ENCODE data around the gene SHQ1. TPM values are rescaled to one million over a fixed set of nuclear protein-coding genes. Genes with fewer than 3 reads are reported as not detected.

Gene SHQ1
- total RNA-seq (2014; rRNA removed; shearing (Covaris generic); ENCODE audit: low replicate concordance) = 17.7 and 32.4 TPM in 2 replicates

GRCh38 chr3:72847751-72848702, at the start of gene SHQ1:
Gene SHQ1 (minus strand): TSS chr3:72848445. CDS start chr3:72848340, 105 bp downstream.
- Histone ChIP-seq H3K4me3 (peak within 1 kb of the TSS; percentile 73), H3K36me3 (no peaks in the 10 kb centered on the region), H3K9me3 (no peaks in the 10 kb centered on the region), H3K27me3 (no peaks in the 10 kb centered on the region)
- peak; percentile 89 for DNase-seq

GRCh38 chr3:72897758-72898007, 49.4 kb upstream of the SHQ1 start:
- no peak for DNase-seq
- Histone ChIP-seq H3K9me3 (no peaks in the 10 kb centered on the region), H3K4me3 (no peak overlapping the region), H3K36me3 (no peaks in the 10 kb centered on the region), H3K27me3 (no peaks in the 10 kb centered on the region)

GRCh38 chr3:72896996-72897757, 48.9 kb upstream of the SHQ1 start:
- H3K36me3 ChIP-seq = no peaks in the 10 kb centered on the region
- no peak overlapping the region for H3K4me3 ChIP-seq
- H3K9me3 ChIP-seq = no peaks in the 10 kb centered on the region
- no peaks in the 10 kb centered on the region for H3K27me3 ChIP-seq
- DNase-seq = no peak

- Histone ChIP-seq H3K9me3 (no peaks in the 10 kb centered on the region), H3K27me3 (no peaks in the 10 kb centered on the region), H3K36me3 (no peaks in the 10 kb centered on the region), H3K4me3 (no peak overlapping the region)
- DNase-seq = no peak
Measured at GRCh38 chr3:72894976-72895552, 46.8 kb upstream of the SHQ1 start.

- no peak for DNase-seq
- no peak overlapping the region for H3K4me3 ChIP-seq
- no peaks in the 10 kb centered on the region for H3K9me3 ChIP-seq
- H3K36me3 ChIP-seq = no peaks in the 10 kb centered on the region
- no peaks in the 10 kb centered on the region; the same call in 1 of the 2 replicates for H3K27me3 ChIP-seq
Measured at GRCh38 chr3:72892870-72893269, 44.6 kb upstream of the SHQ1 start.

GRCh38 chr3:72892081-72892775, 44.0 kb upstream of the SHQ1 start:
- Histone ChIP-seq H3K4me3 (no peak overlapping the region), H3K9me3 (no peaks in the 10 kb centered on the region), H3K36me3 (no peaks in the 10 kb centered on the region), H3K27me3 (no peaks in the 10 kb centered on the region; the same call in 1 of the 2 replicates)
- DNase-seq = peak; percentile 49

GRCh38 chr3:72891053-72891855, 43.0 kb upstream of the SHQ1 start:
- Histone ChIP-seq H3K27me3 (no peaks in the 10 kb centered on the region; the same call in 1 of the 2 replicates), H3K36me3 (no peaks in the 10 kb centered on the region), H3K9me3 (no peaks in the 10 kb centered on the region), H3K4me3 (no peak overlapping the region)
- peak; percentile 74 for DNase-seq

GRCh38 chr3:72890166-72890925, 42.1 kb upstream of the SHQ1 start:
- no peak overlapping the region for H3K4me3 ChIP-seq
- H3K9me3 ChIP-seq = no peaks in the 10 kb centered on the region
- H3K27me3 ChIP-seq = no peaks in the 10 kb centered on the region; the same call in 1 of the 2 replicates
- H3K36me3 ChIP-seq = no peaks in the 10 kb centered on the region
- DNase-seq = no peak

- DNase-seq = no peak
Measured at GRCh38 chr3:72889310-72890165, 41.3 kb upstream of the SHQ1 start.

GRCh38 chr3:72888546-72889309, 40.5 kb upstream of the SHQ1 start:
- DNase-seq = no peak
- peak overlapping the region; percentile 24; the same call in 1 of the 2 replicates for H3K4me3 ChIP-seq
- H3K36me3 ChIP-seq = no peaks in the 10 kb centered on the region
- no peaks in the 10 kb centered on the region; the same call in 1 of the 2 replicates for H3K27me3 ChIP-seq
- H3K9me3 ChIP-seq = no peaks in the 10 kb centered on the region

More at GRCh38 chr3:72889310-72890165, 41.3 kb upstream of the SHQ1 start:
- Histone ChIP-seq H3K27me3 (no peaks in the 10 kb centered on the region; the same call in 1 of the 2 replicates), H3K4me3 (no peak overlapping the region), H3K36me3 (no peaks in the 10 kb centered on the region), H3K9me3 (no peaks in the 10 kb centered on the region)

GRCh38 chr3:72887705-72888545, 39.7 kb upstream of the SHQ1 start, which contains the start of gene GXYLT2:
Gene GXYLT2 (plus strand): TSS chr3:72888046. CDS start chr3:72888234, 188 bp downstream.
- Histone ChIP-seq H3K36me3 (no peaks in the 10 kb centered on the region), H3K9me3 (no peaks in the 10 kb centered on the region), H3K4me3 (peak within 1 kb of the TSS; percentile 40), H3K27me3 (no peaks in the 10 kb centered on the region; the same call in 1 of the 2 replicates)
- DNase-seq = peak; percentile 53

GRCh38 chr3:72887343-72887704, 39.1 kb upstream of the SHQ1 start:
- H3K4me3 ChIP-seq = peak overlapping the region; percentile 40
- H3K9me3 ChIP-seq = no peaks in the 10 kb centered on the region
- H3K36me3 ChIP-seq = no peaks in the 10 kb centered on the region
- no peak for DNase-seq
- no peaks in the 10 kb centered on the region; the same call in 1 of the 2 replicates for H3K27me3 ChIP-seq

- Histone ChIP-seq H3K9me3 (no peaks in the 10 kb centered on the region), H3K36me3 (no peaks in the 10 kb centered on the region), H3K4me3 (no peak overlapping the region), H3K27me3 (no peaks in the 10 kb centered on the region)
- DNase-seq = no peak
Measured at GRCh38 chr3:72872183-72872582, 23.9 kb upstream of the SHQ1 start.
